ENCODE results near the gene MRPS24. TPM values are rescaled to one million over a fixed set of nuclear protein-coding genes. Genes with fewer than 3 reads are reported as not detected.

The MRPS24 gene
- total RNA-seq, 1 donor from 2014 or later, result 68.8 TPM

DNA sequence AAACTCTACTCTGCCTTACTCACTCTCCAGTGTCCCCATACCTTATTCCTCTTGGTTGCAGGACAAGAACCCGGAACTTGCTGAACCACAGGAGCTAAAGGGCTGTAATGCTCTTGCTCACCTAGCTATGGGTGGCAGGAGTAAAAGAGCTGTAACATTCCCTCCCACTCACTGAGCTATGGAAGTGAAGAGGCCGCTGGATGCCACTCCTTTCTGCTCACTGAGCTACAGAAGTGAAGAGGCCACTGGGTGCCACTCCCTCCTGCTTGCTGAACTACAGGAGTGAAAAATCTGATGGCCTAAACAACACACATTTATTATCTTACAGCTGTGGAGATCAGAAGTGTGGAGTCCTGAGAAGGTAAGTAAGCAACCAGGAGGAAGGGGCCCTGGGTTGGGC lies 17.5 kb downstream of the MRPS24 start:
- no peaks in the 10 kb centered on the region for H3K9me3 ChIP-seq
- intact Hi-C loops (cut with DNase I), result no loop called here
- DNase-seq (ENCODE audit: extremely low spot score in 2 of 2), result no peak
- no peaks in the 10 kb centered on the region for H3K36me3 ChIP-seq
- H3K27me3 ChIP-seq, result no peaks in the 10 kb centered on the region
- no peaks in the 10 kb centered on the region for H3K4me1 ChIP-seq
- H3K4me3 ChIP-seq, result no peak overlapping the region
- no peak overlapping the region for H3K27ac ChIP-seq
- TF ChIP-seq POLR2AphosphoS5 (IDR thresholded peaks at IDR 0.05; ENCODE audit: insufficient read depth in 1 of 2, low read depth in 1 of 2) (no peak), POLR2A (IDR thresholded peaks at IDR 0.05) (no peak)

DNA sequence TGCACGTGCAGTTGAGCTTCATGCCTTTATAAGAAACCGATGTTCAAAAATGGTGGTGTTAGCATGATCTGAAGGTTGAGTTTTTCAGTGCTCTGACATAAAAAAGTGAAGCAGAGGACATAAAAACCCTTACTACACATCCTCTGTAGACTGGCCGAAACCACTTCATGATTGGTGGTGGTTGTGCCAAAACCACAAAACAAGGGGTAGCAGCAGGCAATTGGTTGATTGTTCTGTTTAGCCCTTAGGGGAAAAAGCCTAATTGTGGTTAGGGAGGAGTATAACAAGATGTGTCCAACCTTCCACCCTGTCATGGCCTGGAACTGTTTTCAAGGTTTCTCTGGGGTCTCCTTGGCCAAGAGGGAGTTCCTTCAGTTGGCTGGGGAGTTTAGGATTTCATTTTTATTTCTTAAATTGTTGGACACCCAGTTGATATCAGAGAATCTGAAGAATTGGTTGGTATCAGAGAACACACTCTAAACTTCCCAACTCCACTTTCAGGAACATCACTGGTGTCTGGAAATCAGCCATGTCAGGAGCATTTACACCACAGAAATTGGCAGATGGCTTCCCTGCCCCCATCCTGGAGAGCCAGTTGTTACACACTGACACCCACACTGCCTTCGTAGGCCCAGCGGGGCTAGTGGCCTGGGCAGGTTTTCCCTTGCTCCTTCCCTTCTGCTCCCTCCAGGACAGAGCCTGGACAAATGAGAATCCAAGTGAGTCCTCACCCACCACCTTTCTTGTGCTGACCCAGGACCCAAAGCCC lies 18.8 kb downstream of the MRPS24 start:
- intact Hi-C loops (cut with DNase I), result no loop called here
- TF ChIP-seq POLR2AphosphoS5 (IDR thresholded peaks at IDR 0.05; ENCODE audit: insufficient read depth in 1 of 2, low read depth in 1 of 2) (no peak), POLR2A (IDR thresholded peaks at IDR 0.05) (no peak)
- TF ChIP-seq, protein P1, sequence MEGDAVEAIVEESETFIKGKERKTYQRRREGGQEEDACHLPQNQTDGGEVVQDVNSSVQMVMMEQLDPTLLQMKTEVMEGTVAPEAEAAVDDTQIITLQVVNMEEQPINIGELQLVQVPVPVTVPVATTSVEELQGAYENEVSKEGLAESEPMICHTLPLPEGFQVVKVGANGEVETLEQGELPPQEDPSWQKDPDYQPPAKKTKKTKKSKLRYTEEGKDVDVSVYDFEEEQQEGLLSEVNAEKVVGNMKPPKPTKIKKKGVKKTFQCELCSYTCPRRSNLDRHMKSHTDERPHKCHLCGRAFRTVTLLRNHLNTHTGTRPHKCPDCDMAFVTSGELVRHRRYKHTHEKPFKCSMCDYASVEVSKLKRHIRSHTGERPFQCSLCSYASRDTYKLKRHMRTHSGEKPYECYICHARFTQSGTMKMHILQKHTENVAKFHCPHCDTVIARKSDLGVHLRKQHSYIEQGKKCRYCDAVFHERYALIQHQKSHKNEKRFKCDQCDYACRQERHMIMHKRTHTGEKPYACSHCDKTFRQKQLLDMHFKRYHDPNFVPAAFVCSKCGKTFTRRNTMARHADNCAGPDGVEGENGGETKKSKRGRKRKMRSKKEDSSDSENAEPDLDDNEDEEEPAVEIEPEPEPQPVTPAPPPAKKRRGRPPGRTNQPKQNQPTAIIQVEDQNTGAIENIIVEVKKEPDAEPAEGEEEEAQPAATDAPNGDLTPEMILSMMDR (IDR thresholded peaks at IDR 0.05), result no peak
- Histone ChIP-seq H3K4me1 (no peaks in the 10 kb centered on the region), H3K27me3 (no peaks in the 10 kb centered on the region), H3K4me3 (no peak overlapping the region), H3K27ac (no peak overlapping the region), H3K36me3 (no peaks in the 10 kb centered on the region), H3K9me3 (no peaks in the 10 kb centered on the region)
- no peak for DNase-seq (ENCODE audit: extremely low spot score in 2 of 2)

DNA sequence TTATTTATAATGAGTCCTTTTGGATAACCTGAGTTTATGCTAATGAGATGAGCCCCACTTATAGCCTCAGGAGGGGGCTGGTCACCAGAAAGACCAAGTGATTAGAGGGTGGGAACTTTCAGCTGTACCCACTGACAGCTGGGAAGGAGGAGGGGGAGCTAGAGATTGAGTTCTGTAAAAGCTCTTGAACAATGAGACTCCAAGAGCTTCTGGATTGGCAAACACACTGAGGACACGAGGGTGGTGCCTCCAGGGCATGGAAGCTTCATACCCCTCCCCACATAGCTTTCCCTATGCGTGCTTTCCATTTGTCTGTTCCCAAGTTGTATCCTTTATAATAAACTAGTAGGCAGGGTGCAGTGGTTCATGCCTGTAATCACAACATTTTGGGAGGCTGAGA lies 20.3 kb downstream of the MRPS24 start:
- DNase-seq (ENCODE audit: extremely low spot score in 2 of 2), result no peak
- Histone ChIP-seq H3K27ac (no peak overlapping the region), H3K36me3 (no peaks in the 10 kb centered on the region), H3K9me3 (no peaks in the 10 kb centered on the region), H3K27me3 (no peaks in the 10 kb centered on the region), H3K4me3 (no peak overlapping the region), H3K4me1 (no peaks in the 10 kb centered on the region)
- intact Hi-C loops (cut with DNase I), result no loop called here
- TF ChIP-seq, protein P1 (IDR thresholded peaks at IDR 0.05), result no peak
- TF ChIP-seq POLR2AphosphoS5 (IDR thresholded peaks at IDR 0.05; ENCODE audit: insufficient read depth in 1 of 2, low read depth in 1 of 2), result no peak
- no peak for TF ChIP-seq POLR2A (IDR thresholded peaks at IDR 0.05)

DNA sequence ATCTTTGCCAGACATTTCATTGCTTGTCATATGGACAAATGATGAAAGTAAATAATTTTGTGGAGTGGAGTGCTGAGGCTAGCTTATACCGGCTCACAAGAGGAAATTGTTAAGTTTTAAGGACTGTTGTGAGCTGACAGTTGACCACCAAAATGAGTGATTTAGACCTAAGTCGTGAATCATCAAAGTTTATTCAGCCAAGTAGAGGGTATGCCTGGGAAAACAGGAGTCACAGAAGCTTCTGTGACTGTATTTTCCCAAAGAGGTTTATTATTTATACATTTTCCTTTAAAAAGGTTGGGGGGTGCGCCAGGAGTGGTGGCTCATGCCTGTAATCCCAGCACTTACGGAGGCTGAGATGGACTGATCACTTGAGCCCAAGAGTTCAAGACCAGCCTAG lies 21.8 kb downstream of the MRPS24 start:
- intact Hi-C loops (cut with DNase I), result no loop called here
- H3K4me1 ChIP-seq, result no peaks in the 10 kb centered on the region
- no peak overlapping the region for H3K27ac ChIP-seq

DNA sequence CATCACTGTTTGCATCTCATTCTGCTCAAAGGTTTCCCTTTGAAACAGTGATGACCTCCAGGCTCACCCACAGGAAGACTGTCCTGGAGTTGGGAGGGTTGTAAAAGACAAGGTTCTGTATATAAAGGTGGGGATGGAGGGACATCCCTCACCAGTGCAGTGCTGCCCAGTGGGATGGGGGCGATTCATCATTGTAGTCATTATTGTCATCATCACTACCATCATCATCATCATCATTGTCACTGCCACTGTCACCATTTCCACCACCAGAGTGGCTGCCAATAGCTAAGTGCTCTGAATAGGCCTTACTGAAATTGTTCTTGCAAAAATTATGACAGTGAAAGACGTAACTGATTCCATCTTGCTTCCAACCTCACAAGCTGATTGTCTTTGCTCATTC lies 24.7 kb downstream of the MRPS24 start:
- Histone ChIP-seq H3K4me1 (no peaks in the 10 kb centered on the region), H3K27ac (no peak overlapping the region), H3K27me3 (no peaks in the 10 kb centered on the region), H3K36me3 (no peaks in the 10 kb centered on the region), H3K4me3 (no peak overlapping the region), H3K9me3 (no peaks in the 10 kb centered on the region)
- DNase-seq (ENCODE audit: extremely low spot score in 2 of 2), result no peak
- TF ChIP-seq POLR2AphosphoS5 (IDR thresholded peaks at IDR 0.05; ENCODE audit: insufficient read depth in 1 of 2, low read depth in 1 of 2), result no peak
- TF ChIP-seq, protein P1 (IDR thresholded peaks at IDR 0.05), result no peak
- TF ChIP-seq POLR2A (IDR thresholded peaks at IDR 0.05), result no peak
- intact Hi-C loops (cut with DNase I), result no loop called here

More for the DNA sequence above, 21.8 kb downstream of the MRPS24 start:
- no peak for DNase-seq (ENCODE audit: extremely low spot score in 2 of 2)
- H3K36me3 ChIP-seq, result no peaks in the 10 kb centered on the region
- no peaks in the 10 kb centered on the region for H3K27me3 ChIP-seq
- H3K9me3 ChIP-seq, result no peaks in the 10 kb centered on the region
- H3K4me3 ChIP-seq, result no peak overlapping the region
- TF ChIP-seq POLR2A (IDR thresholded peaks at IDR 0.05) (no peak), POLR2AphosphoS5 (IDR thresholded peaks at IDR 0.05; ENCODE audit: insufficient read depth in 1 of 2, low read depth in 1 of 2) (no peak)
- TF ChIP-seq, protein P1 (IDR thresholded peaks at IDR 0.05), result no peak

Measured in vagina (tissue), 2 donors.